CD14-positive monocyte (primary cell): ENCODE results near the gene TBCC. TPM values are rescaled to one million over a fixed set of nuclear protein-coding genes. Genes with fewer than 3 reads are reported as not detected.

Experiments
- DNase-seq, 3 donors: peaks; one replicate each; pipeline ENCODE4 v3.0.0-alpha.2; 2011 to 2022
- H2AFZ ChIP-seq: 2 replicates; pipeline ENCODE4 v1.6.0; 2012; ENCODE audit warnings: mild to moderate bottlenecking, low read depth, low read length, inconsistent platforms; ENCODE audit not compliant: insufficient read depth, poor library complexity, severe bottlenecking
- H3K27ac ChIP-seq, 2 donors: 1 replicate in 1 of 2; 2 replicates in 1 of 2; pipeline ENCODE4 v1.5.1; 2012 to 2013; ENCODE audit warnings: low read length in 2 of 2, control low read depth in 1 of 2, inconsistent platforms in 1 of 2, low read depth in 1 of 2, mild to moderate bottlenecking in 1 of 2
- H3K27me3 ChIP-seq, 2 donors: one replicate each; pipeline versions ENCODE4 v1.6.0 to v1.6.1; 2011 to 2013; ENCODE audit warnings: low read length in 2 of 2; ENCODE audit not compliant: control insufficient read depth in 2 of 2, insufficient read depth in 2 of 2
- H3K36me3 ChIP-seq, 2 donors: replicated peaks in 1 of 2; 1 replicate in 1 of 2; 2 replicates in 1 of 2; pipeline versions ENCODE4 v1.5.1 to v1.6.1; 2012 to 2013; ENCODE audit warnings: low read length in 2 of 2, control low read depth in 1 of 2, inconsistent platforms in 1 of 2, mild to moderate bottlenecking in 1 of 2; ENCODE audit not compliant: insufficient read depth in 2 of 2, control insufficient read depth in 1 of 2
- H3K4me1 ChIP-seq, 2 donors: 1 replicate in 1 of 2; 2 replicates in 1 of 2; pipeline versions ENCODE4 v1.5.1 to v1.6.1; 2012 to 2013; ENCODE audit warnings: low read length in 2 of 2, control low read depth in 1 of 2, inconsistent platforms in 1 of 2, mild to moderate bottlenecking in 1 of 2, moderate library complexity in 1 of 2; ENCODE audit not compliant: insufficient read depth in 2 of 2, control insufficient read depth in 1 of 2
- H3K4me2 ChIP-seq: replicated peaks from 2 replicates; pipeline ENCODE3; 2012; ENCODE audit warnings: low read length, moderate library complexity, mild to moderate bottlenecking; ENCODE audit not compliant: poor library complexity, severe bottlenecking; ENCODE audit errors: extremely low read depth
- H3K4me3 ChIP-seq, 3 experiments: fragments of 200-600 bp in 1 of 3; sonication (generic) in 1 of 3; replicated peaks in 1 of 3; 1 replicate in 2 of 3; 2 replicates in 1 of 3; pipeline ENCODE4 v1.5.1; 2011 to 2013; ENCODE audit warnings: low read length in 3 of 3, mild to moderate bottlenecking in 3 of 3, control low read depth in 2 of 3, low read depth in 2 of 3, inconsistent platforms in 1 of 3, moderate library complexity in 1 of 3
- H3K79me2 ChIP-seq: 2 replicates; pipeline ENCODE4 v1.6.0; 2012; ENCODE audit warnings: mild to moderate bottlenecking, control low read depth, inconsistent platforms, low read length, moderate library complexity; ENCODE audit not compliant: insufficient read depth
- H3K9ac ChIP-seq: 2 replicates; pipeline ENCODE4 v1.6.0; 2017; ENCODE audit warnings: low read length, mild to moderate bottlenecking; ENCODE audit not compliant: insufficient read depth, poor library complexity, severe bottlenecking
- H3K9me3 ChIP-seq, 2 donors: replicated peaks in 1 of 2; 1 replicate in 1 of 2; 2 replicates in 1 of 2; pipeline versions ENCODE4 v1.5.1 to v1.6.1; 2012 to 2013; ENCODE audit warnings: low read length in 2 of 2, control low read depth in 1 of 2; ENCODE audit not compliant: control insufficient read depth in 1 of 2, insufficient read depth in 1 of 2
- H4K20me1 ChIP-seq: 2 replicates; pipeline ENCODE4 v1.6.0; 2012; ENCODE audit warnings: mild to moderate bottlenecking, low read length, control low read depth, moderate library complexity; ENCODE audit not compliant: insufficient read depth
- H3K27ac Mint-ChIP-seq, 7 donors: one replicate each; pipeline ENCODE4 v1.8.0; 2020; ENCODE audit warnings: mild to moderate bottlenecking in 7 of 7, mixed read lengths in 7 of 7, moderate library complexity in 6 of 7, inconsistent platforms in 2 of 7
- H3K27me3 Mint-ChIP-seq, 3 donors: one replicate each; pipeline ENCODE4 v1.8.0; 2021 to 2022; ENCODE audit warnings: low read depth in 3 of 3, mild to moderate bottlenecking in 3 of 3, mixed read lengths in 3 of 3, moderate library complexity in 3 of 3, inconsistent platforms in 1 of 3
- H3K36me3 Mint-ChIP-seq, 2 donors: one replicate each; pipeline ENCODE4 v1.8.0; 2020; ENCODE audit warnings: mixed read lengths in 2 of 2, inconsistent platforms in 1 of 2, mild to moderate bottlenecking in 1 of 2
- H3K4me1 Mint-ChIP-seq: one replicate; pipeline ENCODE4 v1.8.0; 2020; ENCODE audit warnings: mild to moderate bottlenecking, mixed read lengths
- H3K4me3 Mint-ChIP-seq, 2 donors: one replicate each; pipeline ENCODE4 v1.8.0; 2020; ENCODE audit warnings: mild to moderate bottlenecking in 2 of 2, mixed read lengths in 2 of 2, moderate library complexity in 1 of 2
- H3K9me3 Mint-ChIP-seq, 7 donors: one replicate each; pipeline ENCODE4 v1.8.0; 2020 to 2022; ENCODE audit warnings: mixed read lengths in 7 of 7, mild to moderate bottlenecking in 6 of 7, moderate library complexity in 6 of 7, inconsistent platforms in 2 of 7
- WGBS: methylation state at CpG from one replicate; pipeline ENCODE4 v1.1.5; 2013; ENCODE audit warnings: missing lambda C conversion rate; ENCODE audit not compliant: insufficient coverage; 5-methylcytosine and 5-hydroxymethylcytosine counted together
- intact Hi-C, 2 donors: fragments of 100-400 bp; cut with micrococcal nuclease; formaldehyde crosslinking; loops; one replicate each; pipeline versions ENCODE4 v1.15.0 to v1.15.1; 2023
- polyA plus RNA-seq, 3 donors: library from polyadenylated mRNA; depleted of rRNA in 1 of 3; unstranded in 2 of 3; stranded (reverse) in 1 of 3; fragments of 300-500 nt in 2 of 3; fragments of >200 nt in 1 of 3; fragmentation: Illumina TruSeq in 2 of 3; gene quantifications; 1 replicate in 2 of 3; 2 replicates in 1 of 3; pipeline ENCODE4 v1.2.3, GENCODE V29; 2012 to 2021
- TF ChIP-seq, protein P1 (sequence below): fragments of 200-600 bp; IDR thresholded peaks from one replicate; pipeline ENCODE4 v1.8.0; 2022; ENCODE audit warnings: antibody characterized with exemption, mild to moderate bottlenecking

Gene TBCC
- polyA plus RNA-seq, 3 donors: 19.3 to 31.3 (median 30.7) TPM

DNA sequence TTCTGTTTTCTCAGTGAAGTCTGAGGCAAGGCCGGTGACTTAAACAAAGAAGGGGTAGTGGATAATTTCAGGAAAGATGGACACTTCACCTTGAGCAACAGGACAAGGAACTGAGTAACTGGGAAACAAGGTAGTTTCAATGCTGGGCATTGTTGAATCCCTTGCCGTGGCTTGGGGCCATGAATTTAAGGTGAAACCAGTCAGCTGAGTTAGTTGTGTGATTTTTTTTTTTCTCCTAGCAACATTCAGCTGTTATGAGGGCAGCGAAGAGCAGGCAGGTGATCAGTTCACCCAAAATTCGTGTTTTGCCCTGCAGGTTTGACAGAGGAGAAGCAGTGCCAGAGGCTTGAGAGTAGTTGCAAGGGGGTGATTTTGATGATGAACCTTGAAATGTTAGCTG lies 42.8 kb upstream of the TBCC start:
- no peaks in the 10 kb centered on the region for H3K27me3 Mint-ChIP-seq
- no peaks in the 10 kb centered on the region for H3K9me3 Mint-ChIP-seq
- Histone ChIP-seq H2AFZ (no peak overlapping the region), H3K4me3 (no peak overlapping the region), H3K4me1 (peaks cover 32 to 46% of the 10 kb centered on the region in 2 donors), H3K27ac (peak overlapping the region in 1 of 2 donors; percentile 51), H3K9ac (no peak overlapping the region), H3K36me3 (peaks cover 9 to 17% of the 10 kb centered on the region in 2 donors), H3K27me3 (no peaks in the 10 kb centered on the region), H4K20me1 (peaks cover 71% of the 10 kb centered on the region), H3K79me2 (peaks cover 85% of the 10 kb centered on the region), H3K4me2 (no peak overlapping the region), H3K9me3 (no peaks in the 10 kb centered on the region)
- DNase-seq: no peak
- H3K4me1 Mint-ChIP-seq: peaks cover 24% of the 10 kb centered on the region
- 93% methylated on average over 3 of the region's 4 CpGs for WGBS
- H3K4me3 Mint-ChIP-seq: no peak overlapping the region
- peak overlapping the region in 3 of 7 donors; percentile 2 to 59 (median 54) for H3K27ac Mint-ChIP-seq
- intact Hi-C loops: loop anchor here in 1 of 2 donors (5.0 to 10.0 kb wide), 2 partner anchors 64 to 1066 kb away; partner anchors contain the start of gene PRPH2
- H3K36me3 Mint-ChIP-seq: peaks cover 4 to 11% of the 10 kb centered on the region in 2 donors
- TF ChIP-seq, protein P1, sequence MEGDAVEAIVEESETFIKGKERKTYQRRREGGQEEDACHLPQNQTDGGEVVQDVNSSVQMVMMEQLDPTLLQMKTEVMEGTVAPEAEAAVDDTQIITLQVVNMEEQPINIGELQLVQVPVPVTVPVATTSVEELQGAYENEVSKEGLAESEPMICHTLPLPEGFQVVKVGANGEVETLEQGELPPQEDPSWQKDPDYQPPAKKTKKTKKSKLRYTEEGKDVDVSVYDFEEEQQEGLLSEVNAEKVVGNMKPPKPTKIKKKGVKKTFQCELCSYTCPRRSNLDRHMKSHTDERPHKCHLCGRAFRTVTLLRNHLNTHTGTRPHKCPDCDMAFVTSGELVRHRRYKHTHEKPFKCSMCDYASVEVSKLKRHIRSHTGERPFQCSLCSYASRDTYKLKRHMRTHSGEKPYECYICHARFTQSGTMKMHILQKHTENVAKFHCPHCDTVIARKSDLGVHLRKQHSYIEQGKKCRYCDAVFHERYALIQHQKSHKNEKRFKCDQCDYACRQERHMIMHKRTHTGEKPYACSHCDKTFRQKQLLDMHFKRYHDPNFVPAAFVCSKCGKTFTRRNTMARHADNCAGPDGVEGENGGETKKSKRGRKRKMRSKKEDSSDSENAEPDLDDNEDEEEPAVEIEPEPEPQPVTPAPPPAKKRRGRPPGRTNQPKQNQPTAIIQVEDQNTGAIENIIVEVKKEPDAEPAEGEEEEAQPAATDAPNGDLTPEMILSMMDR: no peak

DNA sequence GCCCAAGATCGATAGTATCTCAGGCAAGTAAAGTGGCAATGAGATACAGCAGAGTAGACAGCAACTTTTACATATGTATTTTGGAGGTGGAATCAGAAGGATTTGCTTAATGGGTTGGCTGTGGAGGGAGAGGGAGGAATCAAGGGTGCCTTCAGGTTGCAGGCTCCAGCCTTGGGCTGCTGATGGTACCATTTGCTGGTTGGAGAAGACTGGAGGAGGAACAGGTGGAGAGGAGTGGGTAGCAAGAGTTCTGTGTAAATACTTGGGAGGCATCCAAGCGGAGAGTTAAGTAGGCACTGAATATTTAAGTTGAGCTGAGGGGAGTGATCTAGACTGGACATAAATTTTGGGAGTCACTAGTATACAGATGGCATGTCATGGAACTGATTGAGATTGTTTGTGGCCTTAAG lies 41.2 kb upstream of the TBCC start:
- H3K4me3 ChIP-seq: peak overlapping the region in 1 of 3 experiments; percentile 90
- H3K9me3 ChIP-seq: no peaks in the 10 kb centered on the region
- H3K4me1 Mint-ChIP-seq: peaks cover 23% of the 10 kb centered on the region
- TF ChIP-seq, protein P1: no peak
- no peak overlapping the region for H2AFZ ChIP-seq
- peaks cover 60% of the 10 kb centered on the region for H4K20me1 ChIP-seq
- no peak for DNase-seq
- no peak overlapping the region for H3K27ac Mint-ChIP-seq
- no peak overlapping the region for H3K9ac ChIP-seq
- no peaks in the 10 kb centered on the region for H3K27me3 Mint-ChIP-seq
- WGBS: 50% methylated on average over 2 of the region's 2 CpGs
- peaks cover 97% of the 10 kb centered on the region for H3K79me2 ChIP-seq
- H3K4me1 ChIP-seq: peaks cover 32 to 46% of the 10 kb centered on the region in 2 donors
- H3K4me2 ChIP-seq: peak overlapping the region; percentile 85
- intact Hi-C loops: loop anchor here in 1 of 2 donors (5.0 to 10.0 kb wide), 2 partner anchors 62 to 1065 kb away; partner anchors contain the start of gene PRPH2
- no peaks in the 10 kb centered on the region for H3K9me3 Mint-ChIP-seq
- no peak overlapping the region for H3K4me3 Mint-ChIP-seq
- H3K36me3 Mint-ChIP-seq: peaks cover 3 to 11% of the 10 kb centered on the region in 2 donors
- peak overlapping the region; percentile 20 to 58 for H3K27ac ChIP-seq
- H3K27me3 ChIP-seq: no peaks in the 10 kb centered on the region
- peaks cover 9 to 17% of the 10 kb centered on the region in 2 donors for H3K36me3 ChIP-seq
